HG03060 (cell line): ENCODE measurements around the gene PPP1R9B.

Source experiments
- ATAC-seq: cut with Tn5 transposase; IDR thresholded peaks from one replicate; pipeline ENCODE4 v1.9.1; 2021; ENCODE audit warnings: low read depth, moderate number of reproducible peaks; ENCODE audit not compliant: unreplicated experiment

PPP1R9B gene

DNA sequence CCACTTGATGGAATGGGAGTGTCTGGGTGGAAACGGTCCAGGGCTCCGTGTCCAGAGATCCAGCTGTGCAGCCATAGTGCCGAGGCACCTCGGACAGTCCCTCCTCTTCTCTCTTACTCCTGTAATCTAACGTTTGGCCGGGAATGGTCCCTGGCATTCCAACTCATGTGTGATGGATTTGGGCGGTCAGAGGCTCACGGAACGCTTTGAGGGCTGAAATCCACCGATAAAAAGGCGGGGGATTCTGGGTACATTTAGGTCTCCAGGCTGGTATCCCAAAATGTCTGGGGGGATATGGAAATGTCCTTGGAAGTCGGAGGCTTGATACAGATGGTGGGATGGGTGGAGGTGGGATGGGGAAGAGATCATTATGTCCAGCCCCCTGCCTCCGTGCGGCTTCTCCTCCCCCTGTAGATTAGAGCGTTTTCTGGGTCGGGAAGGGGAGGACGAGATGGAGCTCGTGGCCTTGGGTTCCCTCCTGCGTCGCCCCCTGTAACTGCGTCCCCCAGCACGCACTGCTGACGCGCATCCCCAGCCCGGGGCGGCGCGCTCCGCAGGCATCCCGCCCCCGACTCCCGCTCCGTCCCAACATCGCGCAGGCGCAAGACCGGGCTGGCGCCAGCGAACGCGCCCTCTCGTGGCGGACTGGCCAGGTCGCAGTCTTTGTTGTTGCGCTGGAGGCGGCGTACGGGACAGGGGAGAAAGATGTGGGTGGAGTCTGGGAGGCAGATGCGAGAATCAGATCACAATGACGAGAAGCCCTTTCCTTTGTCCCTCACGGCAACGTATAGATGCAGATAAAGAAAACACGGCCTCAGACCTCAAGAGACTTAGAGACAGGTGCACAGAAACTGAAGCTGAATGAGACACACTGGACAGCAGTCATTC is 10.8 kb upstream of the PPP1R9B start:
- no peak for ATAC-seq

- ATAC-seq, result no peak
Measured at GRCh38 chr17:50157891-50158290, 7.4 kb upstream of the PPP1R9B start.

DNA sequence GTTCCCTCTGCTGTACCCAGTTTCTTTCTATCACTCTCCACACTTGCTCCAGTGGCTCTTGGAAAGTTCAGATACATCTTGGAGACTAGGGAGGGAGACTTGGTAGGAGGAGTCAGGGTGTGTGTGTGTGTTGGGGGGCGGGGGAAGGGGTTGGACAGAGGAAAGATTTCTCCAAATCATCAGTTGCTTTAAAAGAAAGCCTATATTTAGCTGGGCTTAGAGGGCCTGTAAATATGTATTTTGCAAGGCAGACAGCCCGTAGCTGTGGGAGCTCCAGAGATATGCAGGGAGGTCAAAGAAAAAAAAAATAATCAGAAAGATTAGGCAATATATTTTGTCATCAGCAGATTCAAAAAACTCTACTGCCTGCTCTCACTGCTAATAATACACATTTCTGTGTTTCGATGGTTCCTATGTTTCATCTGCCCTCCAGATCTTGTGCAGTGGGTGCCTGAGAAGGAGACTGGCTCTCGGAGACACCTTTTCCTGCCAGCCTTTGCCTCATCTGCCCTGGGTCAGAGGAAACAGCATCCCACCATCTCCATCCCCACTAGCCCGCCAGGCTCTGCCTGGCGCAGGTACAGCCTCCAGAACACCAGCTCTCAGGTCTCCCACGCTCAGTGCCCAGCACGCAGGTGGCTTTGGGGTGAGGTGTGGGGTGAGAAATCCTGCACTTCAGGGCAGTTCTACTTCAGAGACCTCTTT is 4.8 kb upstream of the PPP1R9B start:
- no peak for ATAC-seq

DNA sequence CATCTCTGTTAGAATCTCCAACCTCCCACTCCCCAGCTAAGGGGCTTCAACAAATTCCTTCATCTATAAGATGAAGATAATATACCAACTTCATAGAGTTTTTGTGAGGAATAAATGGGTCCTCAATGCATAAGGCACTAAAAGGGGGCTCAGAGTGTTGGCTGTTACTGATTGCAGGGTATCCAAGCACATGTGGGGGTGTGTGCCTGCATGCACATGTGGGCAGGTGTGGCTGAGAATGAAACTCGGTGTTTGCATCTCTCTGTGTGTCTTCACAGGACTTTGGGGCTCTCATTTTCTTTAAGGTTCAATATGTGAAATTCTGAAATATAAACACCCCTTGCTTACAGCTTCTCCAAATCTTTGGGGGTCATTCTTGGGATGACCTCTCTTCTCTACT is 4.1 kb upstream of the PPP1R9B start:
- ATAC-seq, result no peak

GRCh38 chr17:50153650-50154575 is 3.4 kb upstream of the PPP1R9B start:
- no peak for ATAC-seq

GRCh38 chr17:50152736-50153135 is 2.3 kb upstream of the PPP1R9B start:
- no peak for ATAC-seq

DNA sequence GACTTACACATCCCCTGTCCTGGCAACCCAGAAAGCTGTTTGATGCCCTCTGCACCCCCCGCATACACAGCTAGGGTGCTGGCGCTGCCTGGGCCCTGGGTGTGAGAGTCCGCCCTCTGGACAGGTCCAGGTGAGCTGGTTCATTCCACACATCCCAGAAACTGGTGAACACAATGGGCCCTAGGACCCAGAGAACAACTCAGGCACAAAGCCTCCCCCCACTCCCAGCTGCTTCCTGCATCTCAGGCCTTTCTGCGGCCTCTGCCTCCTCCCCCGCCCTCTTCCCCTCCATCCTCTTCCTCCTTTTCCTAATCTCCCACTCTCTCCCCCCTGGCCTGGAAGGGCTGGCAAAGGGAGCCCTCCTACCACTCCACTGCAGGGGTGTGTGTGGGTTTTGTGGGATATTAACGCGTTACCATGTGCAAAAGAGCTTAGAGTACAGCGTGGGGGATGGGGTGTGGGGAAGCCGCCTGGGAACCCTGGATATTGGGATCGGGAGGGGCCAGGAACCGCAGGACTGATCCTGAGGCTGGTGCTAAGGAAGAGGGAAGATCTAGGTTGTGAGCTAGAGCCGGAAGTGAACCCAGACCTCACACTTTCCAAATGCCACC is 1.6 kb upstream of the PPP1R9B start:
- no peak for ATAC-seq

DNA sequence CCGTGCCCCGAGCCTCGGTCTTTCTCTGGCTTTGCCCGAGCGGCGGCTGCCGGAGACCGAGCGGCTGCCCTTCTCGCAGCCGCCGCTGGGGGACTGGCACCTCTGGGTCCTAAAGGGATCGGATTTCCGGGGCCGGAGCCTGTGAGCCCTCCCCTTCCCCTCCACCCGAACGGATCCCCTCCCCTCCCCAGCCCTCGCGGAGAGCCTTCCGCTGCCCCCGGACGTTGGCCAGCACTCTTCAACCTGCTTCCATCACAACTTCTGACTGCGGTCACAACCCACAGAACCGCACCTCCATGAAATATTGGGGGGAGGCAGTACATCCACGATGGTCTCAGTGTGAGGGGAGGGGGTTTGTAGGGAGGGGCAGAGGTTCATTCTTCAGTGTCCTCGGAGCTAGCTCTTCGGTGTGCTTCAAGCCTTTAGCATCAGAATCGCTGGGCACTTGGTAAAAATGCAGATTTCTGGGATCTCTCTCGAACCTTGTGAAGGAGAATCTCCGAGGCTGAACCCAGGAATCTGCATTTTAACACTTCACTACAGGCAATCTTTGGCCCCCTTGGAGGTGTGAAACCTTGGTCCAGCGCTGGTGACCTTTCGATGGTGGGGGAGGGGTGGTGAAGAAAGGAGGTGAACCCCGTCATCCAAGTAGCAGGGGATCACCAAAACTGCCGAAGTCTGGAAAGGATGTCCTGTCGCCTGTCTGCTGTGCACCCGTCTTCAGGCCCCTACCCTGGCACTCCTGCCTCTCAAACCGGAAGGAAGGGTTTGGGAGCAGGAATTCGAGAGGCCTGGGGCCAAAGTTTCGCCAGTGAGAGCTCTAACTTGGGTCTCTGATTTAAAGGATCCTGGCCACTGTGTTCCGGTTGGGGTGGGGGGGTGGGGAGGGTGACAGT is 812 bp upstream of the PPP1R9B start:
- no peak for ATAC-seq

DNA sequence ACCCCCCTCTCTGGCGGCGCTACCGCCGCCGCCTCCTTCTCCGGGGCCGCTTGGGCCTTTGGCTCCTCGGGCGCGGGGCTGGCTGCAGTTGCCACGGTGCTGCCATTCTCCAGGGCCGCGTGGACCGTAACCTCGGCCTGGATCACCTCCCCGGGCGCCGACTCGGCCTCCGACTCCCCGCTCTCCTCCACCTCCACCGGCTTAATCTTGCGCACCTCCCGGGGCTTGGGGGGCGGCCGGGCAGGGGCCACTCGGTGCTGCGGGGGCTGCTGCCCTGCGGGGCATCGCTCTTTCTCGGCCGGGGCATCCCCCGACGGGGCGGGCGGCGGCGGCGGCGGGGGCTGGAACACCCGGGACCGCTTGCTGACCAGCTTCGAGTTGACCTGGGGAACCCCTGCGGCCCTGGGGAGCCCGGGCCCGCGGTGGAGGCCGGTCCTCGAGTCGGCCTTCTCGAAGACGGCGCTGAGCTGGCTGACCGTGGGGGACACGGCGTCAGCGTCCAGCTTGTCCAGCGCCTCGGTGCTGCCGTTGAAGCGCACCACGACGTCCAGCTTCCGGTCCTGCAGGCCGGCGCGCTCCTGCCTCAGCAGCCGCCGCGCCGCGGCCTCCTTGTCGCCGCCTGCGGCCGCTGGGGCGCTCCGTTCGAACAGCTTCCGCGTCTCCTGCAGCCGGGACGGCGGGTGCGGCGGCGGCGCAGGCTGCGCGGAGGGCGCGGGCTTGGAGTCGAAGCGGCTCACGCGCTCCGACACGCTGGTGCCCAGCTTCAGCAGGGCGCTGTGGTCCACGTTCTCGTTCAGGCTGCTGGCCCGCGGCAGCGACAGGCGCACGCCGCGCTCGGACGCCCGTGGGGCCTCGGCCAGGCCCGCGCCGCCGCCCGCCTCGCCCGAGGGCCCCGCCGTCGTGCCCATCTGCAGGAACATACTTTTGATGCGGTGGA is 792 bp downstream of the PPP1R9B start:
- ATAC-seq, result no peak

DNA sequence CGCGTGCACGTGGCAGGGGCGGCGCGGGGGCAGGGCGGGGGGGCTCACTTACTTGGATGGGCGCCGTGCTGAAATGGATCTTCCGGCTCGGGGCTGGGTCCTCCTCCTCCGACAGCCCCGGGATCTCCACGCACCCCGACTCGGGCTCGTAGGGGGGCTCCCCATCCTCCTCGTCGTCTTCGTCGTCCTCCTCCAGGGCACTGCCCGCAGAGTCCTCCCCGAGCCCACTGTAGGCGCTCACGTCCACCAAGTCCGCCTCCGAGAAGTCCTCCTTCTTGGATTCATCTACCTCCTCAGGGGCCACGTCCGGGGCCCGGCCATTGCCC is 1.4 kb downstream of the PPP1R9B start:
- no peak for ATAC-seq

- ATAC-seq, result no peak
Measured at GRCh38 chr17:50148226-50149090, 2.0 kb downstream of the PPP1R9B start.

GRCh38 chr17:50147841-50148225 is 2.6 kb downstream of the PPP1R9B start:
- no peak for ATAC-seq

- no peak for ATAC-seq
Measured at GRCh38 chr17:50146927-50147665, 3.4 kb downstream of the PPP1R9B start.

GRCh38 chr17:50146230-50146926 is 4.1 kb downstream of the PPP1R9B start:
- ATAC-seq, result no peak

DNA sequence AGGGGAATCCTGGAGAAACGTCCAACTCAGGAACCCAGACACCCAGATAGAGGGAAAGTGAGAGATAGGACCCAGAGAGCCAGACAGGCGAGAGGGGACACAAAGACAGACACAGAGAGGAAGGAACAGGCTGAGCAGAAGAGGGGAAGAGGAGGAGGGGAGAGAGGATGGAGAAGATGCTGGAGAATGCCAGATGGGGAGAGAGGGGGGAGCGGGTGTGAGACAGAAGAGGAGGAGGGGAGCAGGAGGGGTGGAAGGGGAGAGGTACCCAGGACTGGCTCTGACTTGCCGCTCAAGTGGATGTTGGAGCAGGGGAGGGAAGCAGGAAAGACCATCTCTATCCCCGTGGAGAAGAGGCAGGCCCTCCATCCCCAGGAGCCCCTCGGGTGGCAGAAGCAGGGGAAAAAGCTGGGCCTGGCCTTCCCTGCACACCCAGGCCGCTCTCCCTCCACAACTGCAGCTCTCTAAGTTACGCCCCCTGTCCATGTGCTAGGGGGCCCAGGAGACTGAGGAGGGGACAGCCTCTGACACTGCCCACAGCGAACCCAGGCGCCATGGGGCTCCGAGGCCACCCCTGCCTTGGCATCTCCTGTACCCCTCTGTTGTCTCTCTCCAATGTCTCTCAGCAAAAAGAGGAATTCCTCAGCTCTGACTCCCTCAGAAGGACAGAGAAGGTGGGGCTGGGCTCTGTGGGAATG is 4.8 kb downstream of the PPP1R9B start:
- no peak for ATAC-seq
